ENCODE results near the gene MAGI2. TPM values are rescaled to one million over a fixed set of nuclear protein-coding genes. Genes with fewer than 3 reads are reported as not detected.
A peak's percentile ranks its signal among the peaks of the same experiment; 100 is the strongest.

The MAGI2 gene
- total and polyA plus RNA-seq, 2 donors (not counting 3 experiments of a cell fraction or from before 2014, with no cell fraction given), result 0.28 to 6.0 TPM

GRCh38 chr7:79398138-79398749 lies 55.2 kb downstream of the MAGI2 start:
- no peak for TF ChIP-seq GATA2 (IDR thresholded peaks at IDR 0.05; ENCODE audit: insufficient read depth, insufficient read length, low read depth, low read length)
- no peak for TF ChIP-seq MYC (IDR thresholded peaks at IDR 0.05; ENCODE audit: low read depth, low read length)
- TF ChIP-seq EZH2 (IDR thresholded peaks at IDR 0.05; ENCODE audit: borderline replicate concordance, low read depth, low read length, severe bottlenecking), result no peak
- TF ChIP-seq POLR2AphosphoS5 (IDR thresholded peaks at IDR 0.05; ENCODE audit: insufficient read depth, low read depth, low read length), result no peak
- no peak for TF ChIP-seq CTCF (IDR thresholded peaks at IDR 0.05; ENCODE audit: extremely low read depth in 1 of 2, insufficient read depth in 1 of 2, low read depth in 1 of 2, low read length in 2 of 2)
- TF ChIP-seq FOS (IDR thresholded peaks at IDR 0.05; ENCODE audit: borderline replicate concordance, insufficient read depth, low read length), result no peak
- no peak for TF ChIP-seq POLR2A (IDR thresholded peaks at IDR 0.05; ENCODE audit: low read depth, low read length)
- Histone ChIP-seq H3K4me3 (replicated peaks in 1 of 3; ENCODE audit: insufficient read depth in 1 of 3, low read depth in 1 of 3, low read length in 3 of 3) (no peak overlapping the region), H3K27ac (ENCODE audit: insufficient read depth, low read depth, low read length) (peak overlapping the region; percentile 34), H3K79me2 (ENCODE audit: control insufficient read depth, insufficient read depth, low read length) (no peaks in the 10 kb centered on the region), H3K4me1 (ENCODE audit: control insufficient read depth, extremely low read depth, insufficient read depth, low read length) (peaks cover 8% of the 10 kb centered on the region), H3K9ac (replicated peaks; ENCODE audit: extremely low read depth, insufficient read depth, low read length) (no peak overlapping the region), H3K9me1 (replicated peaks; ENCODE audit: control insufficient read depth, extremely low read depth, insufficient read depth, low read length) (no peaks in the 10 kb centered on the region), H3K36me3 (ENCODE audit: control insufficient read depth in 2 of 2, extremely low read depth in 1 of 2, insufficient read depth in 2 of 2, low read length in 2 of 2) (no peaks in the 10 kb centered on the region), H3K27me3 (ENCODE audit: control insufficient read depth in 2 of 2, insufficient read depth in 2 of 2, low read length in 2 of 2) (no peaks in the 10 kb centered on the region), H3K4me2 (ENCODE audit: insufficient read depth, low read length) (peak overlapping the region; percentile 27), H3K9me3 (replicated peaks; ENCODE audit: control insufficient read depth, insufficient read depth, low read length) (no peaks in the 10 kb centered on the region), H4K20me1 (replicated peaks; ENCODE audit: control insufficient read depth, extremely low read depth, insufficient read depth, low read length) (no peaks in the 10 kb centered on the region), H2AFZ (ENCODE audit: low read depth, low read length) (peak overlapping the region; percentile 73)
- DNase-seq (ENCODE audit: low read depth, low spot score) (peak; percentile 70), FAIRE-seq (peak; percentile 73)
- BruUV-seq (replicated peaks), result no TSS peak
- ChIA-PET CTCF (interaction anchor here (1.1 to 1.5 kb wide), 3 partner anchors 8 to 344 kb away, joined by 4 to 6 read pairs (median 4); no protein-coding TSS in a partner anchor), POLR2A (no interaction called here)
- intact Hi-C loops (cut with micrococcal nuclease) (no loop called here), dilution Hi-C loops (cut with MboI; ENCODE audit: extremely low pct_ligation_motif_present, low sequenced_read_pairs) (no loop called here)
